Measurements from ENCODE around the gene MELTF.
A peak's percentile ranks its signal among the peaks of the same experiment; 100 is the strongest.

The MELTF gene

DNA sequence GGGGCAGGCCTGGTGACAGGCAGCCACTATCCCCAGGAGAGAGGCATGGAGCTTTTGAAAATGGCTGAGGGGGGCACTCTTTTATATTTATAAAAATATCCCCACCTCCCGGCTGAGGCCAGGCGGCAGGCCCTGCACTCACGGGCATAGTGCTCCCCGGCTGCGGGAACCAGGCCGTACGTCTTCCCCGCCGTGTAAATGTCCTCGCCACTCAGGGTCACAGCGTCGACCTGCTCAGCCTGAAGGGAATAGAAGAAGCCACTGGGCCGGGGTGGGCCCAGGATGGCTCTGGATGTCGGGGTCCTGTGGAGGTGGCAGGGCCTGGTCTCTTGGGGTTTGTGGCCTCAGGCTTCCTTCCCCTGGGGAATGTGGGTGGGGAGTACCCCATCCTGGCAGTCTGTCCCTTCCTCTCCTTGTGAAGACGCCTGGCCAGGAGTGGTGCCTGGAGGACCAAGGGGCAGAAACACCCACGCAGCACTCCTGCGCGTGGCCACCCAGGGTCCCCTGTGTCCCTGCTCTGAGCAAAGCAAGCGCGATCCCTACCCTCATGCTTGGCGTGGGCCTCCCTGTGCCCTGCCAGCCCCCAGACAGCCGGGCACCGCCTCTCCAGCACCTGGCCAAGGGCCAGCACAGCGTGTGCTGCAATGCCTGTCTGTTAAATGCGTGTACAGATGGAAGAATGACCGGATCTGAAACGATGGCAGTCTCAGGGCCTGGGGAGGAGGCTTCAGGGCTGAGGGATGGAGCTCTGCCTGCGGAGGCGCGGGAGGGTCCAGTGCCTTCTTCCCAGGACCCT lies 18.9 kb downstream of the MELTF start:
- DNase-seq (ENCODE audit: low read depth) = no peak

- DNase-seq (ENCODE audit: low read depth) = no peak
Measured at GRCh38 chr3:197009532-197010019, 20.0 kb downstream of the MELTF start.

GRCh38 chr3:197008436-197009209 lies 21.0 kb downstream of the MELTF start:
- no peak for DNase-seq (ENCODE audit: low read depth)

GRCh38 chr3:197007953-197008352 lies 21.7 kb downstream of the MELTF start:
- no peak for DNase-seq (ENCODE audit: low read depth)

DNA sequence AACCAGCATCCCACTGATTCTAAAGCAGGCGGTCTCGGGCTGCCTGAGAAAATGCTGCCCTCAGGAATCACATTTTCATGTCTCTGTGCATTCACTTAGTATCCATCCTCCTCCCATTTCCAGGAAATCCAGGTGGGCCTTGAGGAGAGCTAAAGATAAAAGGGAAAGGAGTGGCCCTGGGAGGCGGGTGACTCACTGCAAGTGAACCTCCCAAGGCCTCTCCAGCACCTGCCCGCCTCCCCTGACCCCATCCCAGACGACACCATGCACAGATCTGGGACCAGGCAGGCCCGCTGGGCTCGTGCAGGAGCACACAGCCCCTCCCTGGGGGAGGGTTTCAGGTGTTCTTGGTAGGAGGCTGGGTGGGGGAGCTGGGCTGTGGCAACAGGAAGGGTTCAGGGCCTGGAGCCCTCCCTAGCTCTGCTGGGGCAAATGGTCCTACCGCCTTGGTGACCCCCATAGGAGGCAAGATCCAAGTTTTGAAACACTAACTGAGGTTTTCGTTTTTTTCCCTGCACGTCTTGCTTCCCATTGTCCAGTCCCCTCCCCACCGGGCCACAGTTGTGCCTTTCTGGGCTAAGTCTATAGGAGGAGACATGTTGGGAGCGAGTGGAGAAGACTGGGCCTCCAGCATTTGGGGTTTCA lies 22.2 kb downstream of the MELTF start:
- no peak for DNase-seq (ENCODE audit: low read depth)

- no peak for DNase-seq (ENCODE audit: low read depth)
Measured at GRCh38 chr3:197006860-197007259, 22.8 kb downstream of the MELTF start.

GRCh38 chr3:197006446-197006845 lies 23.2 kb downstream of the MELTF start:
- DNase-seq (ENCODE audit: low read depth) = no peak

GRCh38 chr3:197003461-197004385 lies 25.9 kb downstream of the MELTF start:
- DNase-seq (ENCODE audit: low read depth) = no peak

DNA sequence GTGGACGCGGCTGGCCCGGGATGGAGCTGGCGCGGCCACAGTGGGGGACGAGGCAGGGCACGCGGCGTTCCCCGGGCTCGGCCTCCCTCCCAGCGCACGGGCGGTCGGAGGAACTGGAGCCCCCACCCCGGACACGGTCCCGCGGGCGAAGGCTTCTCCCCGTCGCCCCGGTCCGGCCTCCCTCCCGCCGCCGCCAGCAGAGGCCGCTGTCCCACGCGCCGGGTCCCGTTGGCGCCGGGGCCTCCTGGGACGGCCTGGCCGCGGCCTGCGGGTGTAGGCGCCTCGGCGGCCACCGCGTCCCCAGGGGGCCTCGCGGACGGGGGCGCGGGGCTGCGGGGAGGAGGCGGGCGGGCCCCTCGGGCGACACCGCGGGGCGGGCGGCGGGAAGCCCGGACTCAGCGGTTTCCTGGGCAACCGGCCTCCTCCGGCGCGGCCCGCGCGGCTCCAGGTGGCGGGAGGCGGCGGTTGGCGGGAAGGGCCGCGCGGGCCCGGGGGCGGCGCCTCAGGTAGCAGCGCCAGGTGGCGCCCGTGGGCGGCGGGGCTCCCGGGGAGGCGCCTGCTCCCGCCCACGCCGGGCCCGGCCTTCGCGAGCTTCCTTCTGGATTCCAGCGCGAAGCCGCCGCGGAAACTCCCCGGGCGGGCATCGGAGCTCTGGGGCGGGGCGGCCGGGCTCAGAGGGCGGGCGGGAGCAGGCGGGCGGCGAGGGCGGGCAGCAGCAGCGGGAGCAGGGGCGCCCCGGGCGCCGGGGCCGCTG lies 26.7 kb downstream of the MELTF start:
- peak; percentile 53 for DNase-seq (ENCODE audit: low read depth)

- no peak for DNase-seq (ENCODE audit: low read depth)
Measured at GRCh38 chr3:197001972-197002700, 27.5 kb downstream of the MELTF start.

- DNase-seq (ENCODE audit: low read depth) = no peak
Measured at GRCh38 chr3:197001106-197001971, 28.3 kb downstream of the MELTF start.

DNA sequence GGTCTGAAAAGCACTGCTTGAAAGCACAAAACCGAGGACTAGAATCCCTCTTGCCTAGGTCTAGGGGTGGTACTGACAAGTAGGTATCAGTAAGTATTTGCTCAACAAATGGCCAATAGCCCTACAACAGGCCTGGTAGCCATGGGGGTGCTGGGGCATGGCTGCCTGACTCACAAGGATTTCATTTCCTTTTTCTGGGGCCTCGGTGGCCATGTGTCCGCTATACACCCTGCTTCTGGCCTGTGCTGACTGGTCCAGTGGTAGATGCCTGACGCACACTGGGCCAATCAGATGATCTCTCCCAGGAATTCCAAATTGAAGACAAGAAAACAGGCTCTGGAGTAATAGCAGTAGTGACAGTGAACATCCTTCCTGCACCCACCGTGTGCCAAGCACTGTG lies 29.4 kb downstream of the MELTF start:
- no peak for DNase-seq (ENCODE audit: low read depth)

DNA sequence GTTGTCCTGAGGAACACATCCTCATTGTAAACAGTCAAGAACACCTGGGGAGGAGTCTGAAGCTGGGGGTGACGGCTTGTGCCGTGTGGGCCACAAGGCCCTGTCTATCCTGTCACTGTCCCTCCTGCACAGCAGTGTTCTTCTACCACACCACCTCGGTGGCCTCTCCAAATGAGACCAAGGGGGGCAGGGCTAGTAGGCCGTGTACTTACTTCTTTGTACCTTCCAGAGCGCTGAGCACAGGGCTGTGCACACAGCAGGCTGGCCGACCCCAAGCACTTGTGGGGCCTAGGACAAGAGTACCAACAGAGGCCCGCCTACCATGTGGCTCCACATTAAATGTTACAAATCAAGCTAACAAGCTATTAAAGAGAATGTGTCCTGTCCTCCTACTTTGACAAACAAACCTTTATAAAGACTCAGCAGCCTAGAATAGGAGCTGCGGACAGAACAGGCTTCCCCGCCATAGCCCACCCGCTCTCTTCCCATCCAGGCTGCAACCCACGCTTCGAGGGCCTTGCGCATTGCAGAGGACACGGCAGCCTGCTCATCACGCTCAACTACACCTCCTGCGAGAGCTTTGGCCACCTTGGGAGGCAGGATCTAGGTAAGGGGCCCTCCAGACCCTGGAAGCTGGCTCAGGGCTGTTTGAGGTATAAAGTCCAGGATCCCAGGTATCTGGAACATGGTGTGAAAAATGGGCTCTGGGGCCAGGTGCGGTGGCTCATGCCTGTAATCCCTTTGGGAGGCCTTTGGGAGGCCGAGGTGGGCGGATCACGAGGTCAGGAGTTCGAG lies 30.5 kb downstream of the MELTF start:
- DNase-seq (ENCODE audit: low read depth) = no peak

DNA sequence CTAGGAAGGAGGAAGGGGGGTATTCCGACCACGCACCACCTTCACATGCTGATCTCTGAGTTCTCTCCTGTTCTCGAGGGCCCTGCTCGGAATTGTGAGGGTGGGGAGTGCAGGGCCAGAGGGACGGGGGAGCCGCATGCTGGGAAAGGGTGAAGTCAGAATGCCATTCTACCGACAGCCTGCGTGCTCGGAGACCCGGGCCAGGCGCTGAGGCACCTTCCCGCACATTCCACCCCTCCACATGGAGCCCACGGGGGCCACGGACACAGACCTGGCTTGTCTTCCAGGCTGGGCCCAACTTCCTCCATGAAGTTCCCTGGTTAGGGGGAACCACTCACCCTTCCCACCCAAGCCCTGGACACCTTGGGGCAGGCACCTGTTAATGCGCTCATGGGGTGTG lies 32.3 kb downstream of the MELTF start:
- no peak for DNase-seq (ENCODE audit: low read depth)

DNA sequence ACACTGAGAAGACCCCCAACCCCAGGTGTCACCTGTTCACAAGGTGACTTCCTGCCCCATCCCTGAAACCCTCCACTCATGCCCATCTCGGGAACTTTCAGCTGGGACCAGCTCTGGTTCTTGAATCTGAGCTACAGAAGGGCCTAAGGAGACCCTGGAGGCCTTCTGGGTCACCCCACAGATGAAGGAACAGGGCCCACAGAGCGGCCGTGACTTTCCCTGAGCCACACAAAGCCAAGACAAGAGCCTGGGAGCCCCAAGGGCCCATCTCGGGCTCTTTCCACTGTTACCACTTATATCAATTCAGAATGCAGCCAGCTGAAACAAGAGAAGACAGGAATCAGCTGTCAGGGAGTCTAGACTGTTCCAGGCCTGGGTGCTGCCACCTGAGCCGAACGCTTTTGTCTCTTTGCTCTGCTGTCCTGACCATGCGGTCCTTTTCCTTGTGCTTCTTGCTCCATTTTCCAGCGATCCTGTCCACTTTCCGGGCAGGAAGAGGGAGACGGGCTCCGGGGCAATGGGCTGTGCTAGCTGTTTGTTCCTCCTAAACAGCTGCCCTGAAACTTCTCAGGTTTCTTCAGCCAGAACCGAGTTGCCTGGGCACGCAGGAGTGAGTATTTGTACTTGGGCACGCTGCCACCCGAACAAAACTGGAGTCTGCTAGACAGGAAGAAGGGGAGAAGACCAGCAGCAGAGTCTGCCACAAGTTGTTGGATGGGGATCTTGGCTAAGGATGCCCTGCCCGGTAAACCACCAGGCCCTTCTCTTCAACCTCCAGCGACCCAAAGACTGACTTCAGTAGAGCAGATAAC lies 33.0 kb downstream of the MELTF start:
- no peak for DNase-seq (ENCODE audit: low read depth)

GRCh38 chr3:196995646-196996355 lies 33.8 kb downstream of the MELTF start:
- no peak for DNase-seq (ENCODE audit: low read depth)

DNA sequence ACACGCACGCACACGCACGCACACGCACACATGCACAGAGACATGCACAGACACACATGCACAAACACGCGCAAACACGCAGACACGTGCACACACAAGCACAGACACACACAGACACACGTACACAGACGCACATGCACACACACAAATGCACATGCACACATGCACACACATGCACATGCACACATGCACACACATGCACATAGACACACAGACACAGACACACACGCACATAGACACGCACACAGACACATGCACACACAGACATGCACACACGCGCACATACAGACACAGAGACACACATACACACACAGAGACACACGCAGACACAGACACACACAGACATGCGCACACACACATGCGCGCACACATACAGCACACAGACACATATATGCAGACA lies 34.6 kb downstream of the MELTF start:
- no peak for DNase-seq (ENCODE audit: low read depth)
